CD8-positive, alpha-beta memory T cell (primary cell): ENCODE results near the gene KIF3A. TPM values are rescaled to one million over a fixed set of nuclear protein-coding genes. Genes with fewer than 3 reads are reported as not detected.

Experiments used
- CTCF ChIA-PET: fragments of 350-600 bp; sonication (Branson Sonifier 250); formaldehyde crosslinking; loops from one replicate; lab custom pipeline; 2021; ENCODE audit warnings: antibody characterized with exemption; lab: Charles Lee
- POLR2A ChIA-PET: fragments of 350-600 bp; sonication (Branson Sonifier 250); formaldehyde crosslinking; loops from one replicate; lab custom pipeline; 2021; ENCODE audit warnings: antibody characterized with exemption; lab: Charles Lee
- DNase-seq, 5 donors: peaks; one replicate each; pipeline versions ENCODE4 v3.0.0 to v3.0.0-alpha.2; 2020 to 2022; ENCODE audit warnings: mixed read lengths in 1 of 5
- H3K27ac ChIP-seq: one replicate; pipeline ENCODE4 v1.7.0; 2013; ENCODE audit warnings: low read depth, mild to moderate bottlenecking, low read length, moderate library complexity
- H3K27me3 ChIP-seq: 2 replicates; pipeline ENCODE4 v1.7.0; 2013; ENCODE audit warnings: low read length, mild to moderate bottlenecking; ENCODE audit not compliant: insufficient read depth, poor library complexity, severe bottlenecking
- H3K36me3 ChIP-seq: 2 replicates; pipeline ENCODE4 v1.7.0; 2013; ENCODE audit warnings: mild to moderate bottlenecking, low read length, moderate library complexity; ENCODE audit not compliant: insufficient read depth
- H3K4me1 ChIP-seq: 2 replicates; pipeline ENCODE4 v1.7.0; 2013; ENCODE audit warnings: mild to moderate bottlenecking, low read length, moderate library complexity; ENCODE audit not compliant: insufficient read depth
- H3K4me3 ChIP-seq: 2 replicates; pipeline ENCODE4 v1.7.0; 2013; ENCODE audit warnings: mild to moderate bottlenecking, low read length
- H3K9me3 ChIP-seq: 2 replicates; pipeline ENCODE4 v1.7.0; 2013; ENCODE audit warnings: mild to moderate bottlenecking, low read length
- H3K27ac Mint-ChIP-seq, 8 donors: one replicate each; pipeline ENCODE4 v1.8.0; 2020 to 2021; ENCODE audit warnings: mixed read lengths in 8 of 8, mild to moderate bottlenecking in 6 of 8, inconsistent platforms in 3 of 8, moderate library complexity in 3 of 8
- H3K27me3 Mint-ChIP-seq, 2 donors: one replicate each; pipeline ENCODE4 v1.8.0; 2020 to 2021; ENCODE audit warnings: mixed read lengths in 2 of 2, mild to moderate bottlenecking in 1 of 2, moderate library complexity in 1 of 2
- H3K36me3 Mint-ChIP-seq, 3 donors: one replicate each; pipeline ENCODE4 v1.8.0; 2020 to 2021; ENCODE audit warnings: mixed read lengths in 3 of 3, inconsistent platforms in 1 of 3, mild to moderate bottlenecking in 1 of 3
- H3K4me1 Mint-ChIP-seq, 3 donors: one replicate each; pipeline ENCODE4 v1.8.0; 2020 to 2021; ENCODE audit warnings: mixed read lengths in 3 of 3, inconsistent platforms in 1 of 3, mild to moderate bottlenecking in 1 of 3
- H3K4me3 Mint-ChIP-seq, 7 donors: one replicate each; pipeline ENCODE4 v1.8.0; 2020 to 2021; ENCODE audit warnings: mixed read lengths in 7 of 7, mild to moderate bottlenecking in 6 of 7, moderate library complexity in 4 of 7, inconsistent platforms in 2 of 7
- H3K9me3 Mint-ChIP-seq, 5 donors: one replicate each; pipeline ENCODE4 v1.8.0; 2020 to 2022; ENCODE audit warnings: mixed read lengths in 5 of 5, mild to moderate bottlenecking in 3 of 5, moderate library complexity in 2 of 5, inconsistent platforms in 1 of 5
- polyA plus RNA-seq: library from polyadenylated mRNA; unstranded; fragments of 300-500 nt; fragmentation: Illumina TruSeq; gene quantifications from one replicate; pipeline ENCODE4 v1.2.3, GENCODE V29; 2021
- total RNA-seq, 2 experiments: library from RNA; stranded (reverse); gene quantifications; one replicate each; pipeline ENCODE4 v1.2.3, GENCODE V29; 2021

KIF3A gene
- total and polyA plus RNA-seq, 3 experiments from 2014 or later = 15.9 to 23.3 (median 21.1) TPM

DNA sequence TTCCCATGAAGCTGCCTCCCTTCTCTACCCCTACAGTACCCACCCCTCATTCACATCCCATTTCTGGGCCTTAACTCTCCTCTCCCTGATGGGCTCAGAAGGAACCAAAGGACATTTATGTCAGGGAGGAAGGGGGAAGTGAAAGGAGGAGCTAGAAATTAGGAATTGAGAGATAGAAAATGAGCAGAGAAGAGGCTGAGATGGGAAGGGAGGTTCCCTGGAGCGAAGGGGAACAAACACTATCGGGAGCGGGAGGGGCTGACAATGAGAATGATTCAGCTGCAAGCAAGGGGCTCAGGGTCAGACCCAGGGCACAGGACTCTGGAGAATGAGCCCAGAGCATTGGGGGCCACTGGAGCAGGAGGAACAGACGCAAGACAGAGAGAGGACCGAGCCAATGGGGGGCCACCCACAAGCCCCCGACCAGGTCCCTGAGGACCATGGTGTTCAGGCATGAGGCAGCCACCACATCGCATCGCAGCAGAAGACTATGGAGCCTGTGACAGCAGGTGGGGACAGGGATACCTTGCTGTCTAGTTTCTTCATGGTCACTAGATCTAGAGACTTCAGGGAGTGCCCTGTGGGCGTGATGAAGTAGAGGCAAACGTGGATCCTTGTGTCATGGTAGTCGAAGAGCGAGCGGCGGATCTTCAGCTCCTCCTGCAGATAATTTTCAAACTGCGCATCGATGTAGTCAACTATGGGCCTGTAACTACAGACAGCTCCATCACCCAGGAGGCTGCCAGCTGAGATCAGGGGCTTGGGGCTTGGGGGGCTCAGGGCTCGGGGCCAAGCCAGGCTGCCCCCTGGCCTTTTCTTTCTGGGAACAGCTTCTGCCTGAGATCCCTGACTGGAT is 26.1 kb upstream of the KIF3A start:
- no peaks in the 10 kb centered on the region for H3K9me3 Mint-ChIP-seq
- peaks cover 0 to 40% (median 2%) of the 10 kb centered on the region in 3 donors for H3K36me3 Mint-ChIP-seq
- peak overlapping the region in 1 of 8 donors; percentile 23 for H3K27ac Mint-ChIP-seq
- Histone ChIP-seq H3K27ac (no peak overlapping the region), H3K4me3 (no peak overlapping the region), H3K27me3 (no peaks in the 10 kb centered on the region), H3K4me1 (no peaks in the 10 kb centered on the region), H3K36me3 (no peaks in the 10 kb centered on the region), H3K9me3 (no peaks in the 10 kb centered on the region)
- CTCF ChIA-PET = no interaction called here
- DNase-seq = peak in 1 of 5 donors; percentile 27
- POLR2A ChIA-PET = interaction anchor here (1.2 kb wide), 1 partner anchor 9 kb away, joined by 4 read pairs; no protein-coding TSS in a partner anchor
- peaks cover 0 to 2% (median 0%) of the 10 kb centered on the region in 3 donors for H3K4me1 Mint-ChIP-seq
- peaks cover 0 to 2% of the 10 kb centered on the region in 2 donors for H3K27me3 Mint-ChIP-seq
- H3K4me3 Mint-ChIP-seq = no peak overlapping the region

DNA sequence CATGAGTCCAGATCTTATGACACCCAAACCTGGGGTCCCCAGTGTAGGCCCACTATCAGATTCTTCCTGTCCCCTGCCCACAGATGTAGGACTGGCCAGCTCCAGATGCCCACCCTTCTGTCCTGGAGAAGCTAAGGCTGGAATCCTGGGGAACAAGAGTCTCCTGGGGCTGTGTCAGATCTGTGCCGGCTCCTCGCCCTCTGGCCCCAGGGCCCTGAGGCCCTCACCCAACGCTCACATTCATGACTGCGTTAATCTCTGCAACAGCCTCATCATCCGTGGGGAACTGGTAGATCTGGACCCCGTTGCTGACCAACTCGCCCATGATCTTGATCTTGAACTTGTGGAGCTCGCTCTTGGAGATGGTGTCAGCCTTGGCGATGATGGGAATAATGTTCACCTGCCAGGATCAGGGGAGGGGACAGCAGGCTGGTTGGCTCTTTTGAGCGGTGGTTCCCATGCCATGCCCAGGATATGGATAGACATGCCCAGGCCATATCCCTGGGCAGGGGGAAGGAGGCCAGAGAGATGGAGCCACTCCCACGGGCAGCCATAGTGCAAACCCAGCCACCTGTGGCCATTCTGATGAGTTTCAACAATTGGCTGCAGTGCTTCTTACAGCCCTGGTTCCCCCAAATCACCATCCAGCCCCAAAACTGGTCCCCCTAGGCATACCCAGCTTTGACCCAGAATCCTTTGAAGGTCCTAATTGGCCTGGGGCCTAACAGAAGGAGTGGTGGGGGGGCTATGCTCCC is 25.1 kb upstream of the KIF3A start:
- peaks cover 0 to 45% (median 2%) of the 10 kb centered on the region in 3 donors for H3K36me3 Mint-ChIP-seq
- H3K27ac Mint-ChIP-seq = peak overlapping the region in 1 of 8 donors; percentile 67

DNA sequence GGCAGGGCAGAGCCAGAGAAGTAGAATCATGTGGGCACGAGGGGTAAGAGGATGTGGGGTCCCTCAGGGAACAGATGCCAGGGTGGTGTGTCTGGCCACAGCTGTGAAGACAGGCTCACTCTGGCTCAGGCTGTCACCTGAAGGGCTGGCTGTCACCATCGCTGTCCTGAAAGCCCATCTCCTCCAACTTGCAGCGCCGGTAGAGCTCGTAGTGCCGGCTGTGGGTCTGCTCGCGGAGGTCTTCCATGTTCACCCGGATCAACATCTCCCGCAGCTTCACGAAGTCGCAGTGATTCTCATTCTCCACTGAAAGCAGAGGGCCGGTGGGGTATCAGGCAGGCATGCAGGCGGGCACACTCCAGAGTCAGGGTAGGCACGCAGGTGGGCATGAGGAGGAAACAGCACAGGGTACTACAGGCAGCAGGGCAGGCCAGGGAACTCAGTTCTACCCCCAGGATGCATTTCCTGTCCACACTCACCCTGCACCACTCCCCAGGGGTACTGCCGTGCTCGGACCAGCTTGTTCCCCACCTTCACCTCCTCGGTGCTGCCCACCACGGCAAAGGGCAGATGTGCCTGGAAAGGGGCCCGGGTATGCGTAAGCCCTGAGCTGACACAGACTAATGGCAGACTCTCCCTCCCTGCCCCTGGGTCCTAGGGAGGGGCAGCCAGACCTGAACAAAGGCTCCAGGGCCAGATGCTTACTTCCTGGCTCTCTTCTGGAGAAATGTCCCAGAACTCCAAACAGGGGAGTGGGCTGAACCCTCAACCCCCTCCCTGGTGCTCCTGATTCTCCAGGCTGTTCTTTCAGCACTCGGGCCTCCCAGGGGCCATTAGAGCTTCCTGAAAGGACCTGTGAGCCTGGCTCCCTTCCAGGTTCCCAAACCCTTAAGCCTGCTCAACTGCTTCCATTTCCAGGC is 24.2 kb upstream of the KIF3A start:
- DNase-seq = peak in 1 of 5 donors; percentile 37
- Mint-ChIP-seq H3K27ac (peak overlapping the region in 2 of 8 donors; percentile 42 to 68), H3K4me1 (no peaks in the 10 kb centered on the region), H3K36me3 (peaks cover 0 to 46% (median 3%) of the 10 kb centered on the region in 3 donors), H3K9me3 (no peaks in the 10 kb centered on the region), H3K4me3 (no peak overlapping the region), H3K27me3 (peaks cover 0 to 2% of the 10 kb centered on the region in 2 donors)
- Histone ChIP-seq H3K27ac (no peak overlapping the region), H3K9me3 (no peaks in the 10 kb centered on the region), H3K4me1 (no peaks in the 10 kb centered on the region), H3K36me3 (no peaks in the 10 kb centered on the region), H3K27me3 (no peaks in the 10 kb centered on the region), H3K4me3 (no peak overlapping the region)
- POLR2A ChIA-PET = no interaction called here
- CTCF ChIA-PET = no interaction called here

More for the DNA sequence above, 25.1 kb upstream of the KIF3A start:
- Mint-ChIP-seq H3K4me1 (peaks cover 0 to 2% (median 0%) of the 10 kb centered on the region in 3 donors), H3K27me3 (peaks cover 0 to 2% of the 10 kb centered on the region in 2 donors), H3K4me3 (no peak overlapping the region), H3K9me3 (no peaks in the 10 kb centered on the region)
- no peaks in the 10 kb centered on the region for H3K36me3 ChIP-seq
- ChIA-PET CTCF (no interaction called here), POLR2A (no interaction called here)
- H3K27ac ChIP-seq = no peak overlapping the region
- no peaks in the 10 kb centered on the region for H3K4me1 ChIP-seq
- no peak overlapping the region for H3K4me3 ChIP-seq
- no peaks in the 10 kb centered on the region for H3K27me3 ChIP-seq
- DNase-seq = peak in 1 of 5 donors; percentile 19
- H3K9me3 ChIP-seq = no peaks in the 10 kb centered on the region

DNA sequence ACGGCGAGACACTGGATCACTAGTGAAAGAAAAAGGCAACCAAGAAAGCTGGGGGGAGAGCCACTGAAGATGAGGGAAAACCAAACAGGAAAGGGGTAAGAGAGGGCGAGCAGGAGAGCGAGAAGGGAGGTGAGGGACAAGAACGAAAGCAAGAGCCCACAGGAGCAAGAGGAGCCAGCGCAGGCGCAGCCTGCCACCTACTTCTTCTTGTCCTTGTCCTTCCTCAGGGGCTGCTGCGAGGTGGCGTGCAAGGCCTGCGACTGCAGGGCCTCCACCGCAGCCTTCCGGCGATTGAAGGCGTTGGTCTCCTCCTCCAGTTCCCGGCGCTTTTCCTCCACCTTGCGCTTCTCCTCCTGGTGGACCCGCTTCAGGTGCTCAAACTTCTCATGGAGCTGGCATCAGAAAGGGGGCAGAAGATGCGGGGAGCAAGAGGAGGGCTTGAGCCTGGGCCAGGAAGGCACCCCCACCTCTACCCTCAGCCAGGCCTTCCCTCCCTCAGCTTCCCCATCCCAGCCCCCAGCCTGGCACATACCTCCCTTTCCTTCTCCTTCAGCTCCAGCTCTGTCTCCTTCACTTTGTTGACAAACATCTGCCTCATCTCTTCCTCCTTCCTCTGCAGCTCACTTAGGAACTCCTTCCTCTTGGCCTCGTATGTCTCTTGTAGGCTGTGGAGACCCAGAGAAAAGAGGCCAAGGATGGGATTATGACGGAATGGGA is 23.4 kb upstream of the KIF3A start:
- H3K27me3 ChIP-seq = no peaks in the 10 kb centered on the region
- peaks cover 0 to 2% of the 10 kb centered on the region in 2 donors for H3K27me3 Mint-ChIP-seq
- H3K4me3 ChIP-seq = no peak overlapping the region
- H3K4me3 Mint-ChIP-seq = no peak overlapping the region
- no peaks in the 10 kb centered on the region for H3K9me3 Mint-ChIP-seq
- no peaks in the 10 kb centered on the region for H3K36me3 ChIP-seq
- H3K27ac ChIP-seq = no peak overlapping the region
- POLR2A ChIA-PET = no interaction called here
- DNase-seq = peak in 1 of 5 donors; percentile 41
- CTCF ChIA-PET = no interaction called here
- no peaks in the 10 kb centered on the region for H3K9me3 ChIP-seq
- no peaks in the 10 kb centered on the region for H3K4me1 Mint-ChIP-seq
- peak overlapping the region in 3 of 8 donors; percentile 40 to 65 (median 59) for H3K27ac Mint-ChIP-seq
- no peaks in the 10 kb centered on the region for H3K4me1 ChIP-seq
- peaks cover 0 to 46% (median 3%) of the 10 kb centered on the region in 3 donors for H3K36me3 Mint-ChIP-seq

DNA sequence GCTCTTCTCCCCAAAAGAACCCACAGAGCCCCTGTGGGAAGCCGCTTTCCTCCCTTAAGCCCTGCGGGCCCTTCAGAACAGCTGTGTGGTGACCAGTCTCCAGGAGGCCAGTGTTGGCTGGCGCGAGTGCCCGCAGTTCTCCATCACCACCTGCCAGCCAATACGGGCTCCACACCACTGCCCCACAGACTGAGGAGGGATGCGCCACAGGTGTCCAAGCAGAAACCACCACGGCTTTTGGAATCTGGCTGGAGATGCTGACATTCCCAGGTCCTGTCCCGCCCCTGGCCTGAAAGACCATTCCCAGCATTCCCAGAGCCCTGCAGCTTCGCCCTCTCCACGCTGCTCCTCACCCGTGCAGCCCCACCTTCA is 22.7 kb upstream of the KIF3A start:
- Mint-ChIP-seq H3K4me3 (no peak overlapping the region), H3K9me3 (no peaks in the 10 kb centered on the region), H3K27ac (no peak overlapping the region), H3K36me3 (peaks cover 0 to 49% (median 3%) of the 10 kb centered on the region in 3 donors), H3K27me3 (peaks cover 0 to 2% of the 10 kb centered on the region in 2 donors), H3K4me1 (no peaks in the 10 kb centered on the region)
- Histone ChIP-seq H3K4me1 (no peaks in the 10 kb centered on the region), H3K4me3 (no peak overlapping the region), H3K27ac (no peak overlapping the region), H3K27me3 (no peaks in the 10 kb centered on the region), H3K36me3 (no peaks in the 10 kb centered on the region), H3K9me3 (no peaks in the 10 kb centered on the region)
- POLR2A ChIA-PET = no interaction called here
- DNase-seq = peak in 1 of 5 donors; percentile 37
- CTCF ChIA-PET = interaction anchor here (1.1 kb wide), 1 partner anchor 60 kb away, joined by 3 read pairs; no protein-coding TSS in a partner anchor

DNA sequence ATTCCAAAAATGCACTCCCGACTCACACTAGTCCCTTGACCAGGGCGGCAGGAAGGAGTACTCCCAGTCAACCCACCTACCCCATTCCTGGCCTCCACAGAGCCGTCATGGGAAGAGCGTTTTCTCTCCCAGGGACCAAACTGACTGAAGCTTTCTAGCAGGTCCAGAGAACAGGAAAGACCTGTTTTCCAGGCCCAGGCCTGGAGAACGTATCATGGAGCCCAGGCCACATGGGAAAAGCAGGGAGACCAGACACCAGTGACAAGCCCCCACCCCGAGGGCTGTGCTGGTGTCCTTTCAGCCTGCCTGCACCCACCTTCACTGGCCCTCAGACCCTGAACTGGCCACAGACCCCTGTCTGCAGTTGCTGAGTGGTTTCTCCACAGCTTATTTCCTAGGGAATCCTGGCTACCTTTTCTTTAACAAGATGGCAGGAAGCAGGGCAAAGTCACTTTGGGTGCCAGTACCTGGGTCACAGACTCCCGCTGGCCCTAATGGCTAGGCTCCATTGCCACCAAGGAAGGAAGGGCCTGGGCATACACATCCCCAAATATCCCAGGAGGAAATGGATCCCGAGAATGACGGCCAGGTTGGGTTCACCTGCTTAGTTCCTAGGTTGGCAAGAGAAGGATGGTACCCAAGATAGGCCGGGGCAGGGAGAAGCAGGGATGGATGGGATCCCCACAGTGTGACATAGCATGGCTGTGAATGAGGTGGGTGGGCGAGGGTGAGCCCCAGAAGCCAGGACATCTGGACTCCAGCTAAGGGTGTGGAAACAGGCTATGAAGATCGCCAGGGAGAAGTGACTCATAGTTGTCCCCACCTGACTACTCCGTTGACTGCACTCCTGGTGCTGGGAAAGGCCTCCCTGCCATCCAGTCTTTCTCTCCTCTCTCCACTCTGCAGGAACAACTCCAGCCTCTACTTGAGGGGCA is 22.0 kb upstream of the KIF3A start:
- Mint-ChIP-seq H3K36me3 (peaks cover 0 to 49% (median 3%) of the 10 kb centered on the region in 3 donors), H3K27me3 (peaks cover 0 to 2% of the 10 kb centered on the region in 2 donors), H3K4me1 (no peaks in the 10 kb centered on the region), H3K27ac (peak overlapping the region in 2 of 8 donors; percentile 4 to 68), H3K4me3 (no peak overlapping the region), H3K9me3 (no peaks in the 10 kb centered on the region)
- Histone ChIP-seq H3K9me3 (no peaks in the 10 kb centered on the region), H3K27ac (no peak overlapping the region), H3K4me3 (no peak overlapping the region), H3K36me3 (no peaks in the 10 kb centered on the region), H3K27me3 (no peaks in the 10 kb centered on the region), H3K4me1 (no peaks in the 10 kb centered on the region)
- peak in 1 of 5 donors; percentile 32 for DNase-seq
- CTCF ChIA-PET = interaction anchor here (1.1 kb wide), 1 partner anchor 61 kb away, joined by 3 read pairs; no protein-coding TSS in a partner anchor
- POLR2A ChIA-PET = no interaction called here
